Activated CD8-positive, alpha-beta memory T cell treated with anti-CD3 and anti-CD28 coated beads, Interleukin-2, amount 10 ng/mL, durations not matched to agents 7 days and 5 days (primary cell): Measurements from ENCODE around the gene TPCN2. TPM values are rescaled to one million over a fixed set of nuclear protein-coding genes. Genes with fewer than 3 reads are reported as not detected.
A peak's percentile ranks its signal among the peaks of the same experiment; 100 is the strongest.

Experiments used
- ATAC-seq: fragments of 150-1000 bp; cut with Tn5 transposase; one replicate; pipeline ENCODE4 v1.10.0; 2021; ENCODE audit warnings: moderate library complexity
- CTCF ChIA-PET: fragments of 350-600 bp; sonication (Branson Sonifier 250); formaldehyde crosslinking; loops from one replicate; lab custom pipeline; 2021; ENCODE audit warnings: antibody characterized with exemption; lab: Charles Lee
- DNase-seq: peaks from one replicate; pipeline ENCODE4 v3.0.0-alpha.2; 2020
- H3K27ac Mint-ChIP-seq: one replicate; pipeline ENCODE4 v1.8.0; 2021; ENCODE audit warnings: mild to moderate bottlenecking, mixed read lengths
- H3K27me3 Mint-ChIP-seq: one replicate; pipeline ENCODE4 v1.8.0; 2021; ENCODE audit warnings: mixed read lengths
- H3K36me3 Mint-ChIP-seq: one replicate; pipeline ENCODE4 v1.8.0; 2021; ENCODE audit warnings: mild to moderate bottlenecking, mixed read lengths
- H3K4me1 Mint-ChIP-seq: one replicate; pipeline ENCODE4 v1.8.0; 2021; ENCODE audit warnings: mixed read lengths
- H3K4me3 Mint-ChIP-seq: one replicate; pipeline ENCODE4 v1.8.0; 2021; ENCODE audit warnings: mild to moderate bottlenecking, moderate library complexity, mixed read lengths
- H3K9me3 Mint-ChIP-seq: one replicate; pipeline ENCODE4 v1.8.0; 2022; ENCODE audit warnings: low read depth, mixed read lengths
- total RNA-seq, 2 experiments: library from RNA; stranded (reverse); gene quantifications; one replicate each; pipeline ENCODE4 v1.2.3, GENCODE V29; 2021

TPCN2 gene
- total RNA-seq, 2 experiments from 2014 or later = 15.3 to 20.6 TPM

GRCh38 chr11:69005183-69005630 lies 43.5 kb upstream of the TPCN2 start:
- H3K36me3 Mint-ChIP-seq = no peaks in the 10 kb centered on the region
- H3K4me3 Mint-ChIP-seq = no peak overlapping the region
- CTCF ChIA-PET = no interaction called here
- ATAC-seq = no peak
- H3K4me1 Mint-ChIP-seq = no peaks in the 10 kb centered on the region
- H3K27ac Mint-ChIP-seq = no peak overlapping the region
- peaks cover 2% of the 10 kb centered on the region for H3K27me3 Mint-ChIP-seq
- no peak for DNase-seq
- H3K9me3 Mint-ChIP-seq = no peaks in the 10 kb centered on the region

- no peak overlapping the region for H3K27ac Mint-ChIP-seq
- H3K4me1 Mint-ChIP-seq = no peaks in the 10 kb centered on the region
- no peak for DNase-seq
Observed at GRCh38 chr11:69005631-69006368, 42.9 kb upstream of the TPCN2 start.

GRCh38 chr11:69006816-69007215 lies 41.9 kb upstream of the TPCN2 start:
- Mint-ChIP-seq H3K27me3 (peaks cover 8% of the 10 kb centered on the region), H3K36me3 (no peaks in the 10 kb centered on the region), H3K4me3 (no peak overlapping the region), H3K4me1 (peaks cover 2% of the 10 kb centered on the region), H3K27ac (no peak overlapping the region), H3K9me3 (no peaks in the 10 kb centered on the region)
- no peak for ATAC-seq
- DNase-seq = no peak
- CTCF ChIA-PET = no interaction called here

More at GRCh38 chr11:69005631-69006368, 42.9 kb upstream of the TPCN2 start:
- Mint-ChIP-seq H3K36me3 (no peaks in the 10 kb centered on the region), H3K4me3 (no peak overlapping the region), H3K9me3 (no peaks in the 10 kb centered on the region), H3K27me3 (peaks cover 2% of the 10 kb centered on the region)
- CTCF ChIA-PET = no interaction called here
- ATAC-seq = no peak

GRCh38 chr11:69007975-69008381 lies 40.8 kb upstream of the TPCN2 start:
- peaks cover 15% of the 10 kb centered on the region for H3K27me3 Mint-ChIP-seq
- ATAC-seq = no peak

GRCh38 chr11:69008737-69009440 lies 39.8 kb upstream of the TPCN2 start:
- no peak for ATAC-seq
- Mint-ChIP-seq H3K27ac (no peak overlapping the region), H3K4me1 (peaks cover 2% of the 10 kb centered on the region), H3K27me3 (peaks cover 15% of the 10 kb centered on the region), H3K4me3 (no peak overlapping the region), H3K9me3 (no peaks in the 10 kb centered on the region), H3K36me3 (no peaks in the 10 kb centered on the region)
- CTCF ChIA-PET = no interaction called here
- no peak for DNase-seq

More at GRCh38 chr11:69007975-69008381, 40.8 kb upstream of the TPCN2 start:
- no peak overlapping the region for H3K27ac Mint-ChIP-seq
- CTCF ChIA-PET = no interaction called here
- H3K4me3 Mint-ChIP-seq = no peak overlapping the region
- DNase-seq = no peak
- no peaks in the 10 kb centered on the region for H3K36me3 Mint-ChIP-seq
- H3K9me3 Mint-ChIP-seq = no peaks in the 10 kb centered on the region
- peaks cover 2% of the 10 kb centered on the region for H3K4me1 Mint-ChIP-seq

- peaks cover 15% of the 10 kb centered on the region for H3K27me3 Mint-ChIP-seq
- ATAC-seq = no peak
- H3K4me3 Mint-ChIP-seq = no peak overlapping the region
- no peak overlapping the region for H3K27ac Mint-ChIP-seq
- no peak for DNase-seq
- H3K9me3 Mint-ChIP-seq = no peaks in the 10 kb centered on the region
- H3K36me3 Mint-ChIP-seq = no peaks in the 10 kb centered on the region
- peaks cover 2% of the 10 kb centered on the region for H3K4me1 Mint-ChIP-seq
- CTCF ChIA-PET = no interaction called here
Observed at GRCh38 chr11:69009441-69010211, 39.1 kb upstream of the TPCN2 start.

GRCh38 chr11:69010361-69010891 lies 38.3 kb upstream of the TPCN2 start:
- CTCF ChIA-PET = no interaction called here
- DNase-seq (no peak), ATAC-seq (no peak)
- peaks cover 15% of the 10 kb centered on the region for H3K27me3 Mint-ChIP-seq
- H3K27ac Mint-ChIP-seq = no peak overlapping the region
- no peaks in the 10 kb centered on the region for H3K9me3 Mint-ChIP-seq
- peaks cover 2% of the 10 kb centered on the region for H3K4me1 Mint-ChIP-seq
- no peaks in the 10 kb centered on the region for H3K36me3 Mint-ChIP-seq
- no peak overlapping the region for H3K4me3 Mint-ChIP-seq

- Mint-ChIP-seq H3K27me3 (peaks cover 15% of the 10 kb centered on the region), H3K9me3 (no peaks in the 10 kb centered on the region), H3K4me3 (no peak overlapping the region), H3K36me3 (no peaks in the 10 kb centered on the region), H3K27ac (no peak overlapping the region), H3K4me1 (peaks cover 2% of the 10 kb centered on the region)
- DNase-seq (peak; percentile 46), ATAC-seq (peak; percentile 78)
- CTCF ChIA-PET = interaction anchor here (0.6 kb wide), 1 partner anchor 185 kb away, joined by 3 read pairs; no protein-coding TSS in a partner anchor
Observed at GRCh38 chr11:69010964-69011623, 37.6 kb upstream of the TPCN2 start.

GRCh38 chr11:69011624-69012091 lies 37.1 kb upstream of the TPCN2 start:
- Mint-ChIP-seq H3K9me3 (no peaks in the 10 kb centered on the region), H3K4me3 (no peak overlapping the region), H3K4me1 (peaks cover 2% of the 10 kb centered on the region), H3K27me3 (peaks cover 15% of the 10 kb centered on the region), H3K27ac (no peak overlapping the region), H3K36me3 (no peaks in the 10 kb centered on the region)
- CTCF ChIA-PET = no interaction called here
- DNase-seq = no peak
- no peak for ATAC-seq

GRCh38 chr11:69012092-69013008 lies 36.4 kb upstream of the TPCN2 start:
- H3K4me3 Mint-ChIP-seq = no peak overlapping the region
- ATAC-seq (no peak), DNase-seq (no peak)
- no peaks in the 10 kb centered on the region for H3K9me3 Mint-ChIP-seq
- H3K4me1 Mint-ChIP-seq = peaks cover 2% of the 10 kb centered on the region
- no peaks in the 10 kb centered on the region for H3K36me3 Mint-ChIP-seq
- peaks cover 15% of the 10 kb centered on the region for H3K27me3 Mint-ChIP-seq
- no peak overlapping the region for H3K27ac Mint-ChIP-seq
- CTCF ChIA-PET = no interaction called here

- ATAC-seq = no peak
- Mint-ChIP-seq H3K4me3 (no peak within 1 kb of the TSS), H3K27ac (no peak within 1 kb of the TSS), H3K9me3 (no peaks in the 10 kb centered on the region), H3K4me1 (peaks cover 2% of the 10 kb centered on the region), H3K36me3 (no peaks in the 10 kb centered on the region), H3K27me3 (peaks cover 15% of the 10 kb centered on the region)
- CTCF ChIA-PET = no interaction called here
- no peak for DNase-seq
Observed at GRCh38 chr11:69013009-69013951, 35.5 kb upstream of the TPCN2 start, which contains the start of gene MRGPRF. Gene MRGPRF, minus strand, starts transcription at chr11:69013246. Its CDS starts 3,345 bp downstream, at chr11:69009901.
